Ascending aorta (tissue), 2 donors: Measurements from ENCODE around the gene CFAP65. TPM values are rescaled to one million over a fixed set of nuclear protein-coding genes. Genes with fewer than 3 reads are reported as not detected.

ENCODE experiments used
- DNase-seq, 2 donors: peaks; one replicate each; pipeline ENCODE4 v3.0.0-alpha.2; 2019; ENCODE audit warnings: low spot score in 2 of 2
- H3K27ac ChIP-seq, 2 donors: fragments of 200-600 bp; sonication (generic); one replicate each; pipeline ENCODE4 v1.5.1; 2016 to 2017; ENCODE audit warnings: mild to moderate bottlenecking in 1 of 2
- H3K27me3 ChIP-seq: fragments of 200-600 bp; sonication (generic); one replicate; pipeline ENCODE4 v1.5.1; 2017
- H3K36me3 ChIP-seq, 2 donors: fragments of 200-600 bp; sonication (generic); one replicate each; pipeline ENCODE4 v1.5.1; 2016
- H3K4me1 ChIP-seq, 2 donors: fragments of 200-600 bp; sonication (generic); one replicate each; pipeline ENCODE4 v1.5.1; 2016 to 2017; ENCODE audit warnings: mild to moderate bottlenecking in 1 of 2
- H3K4me3 ChIP-seq, 2 donors: fragments of 200-600 bp; sonication (generic); one replicate each; pipeline ENCODE4 v1.5.1; 2016 to 2017; ENCODE audit warnings: mild to moderate bottlenecking in 1 of 2
- H3K9me3 ChIP-seq, 2 donors: fragments of 200-600 bp; sonication (generic); one replicate each; pipeline ENCODE4 v1.5.1; 2016
- intact Hi-C: fragments of 100-400 bp; cut with DNase I; formaldehyde crosslinking; loops from one replicate; pipeline ENCODE4 v1.15.1; 2023
- total RNA-seq: library from RNA; depleted of rRNA; stranded (reverse); fragments of >200 nt; gene quantifications from one replicate; pipeline ENCODE4 v1.1.0, GENCODE V29; 2016
- TF ChIP-seq, protein P1 (sequence below), 3 experiments: fragments of 200-600 bp in 2 of 3; fragments of 450-650 bp in 1 of 3; sonication (generic) in 2 of 3; IDR thresholded peaks; one replicate each; pipeline ENCODE4 v1.5.1; 2016 to 2019; ENCODE audit warnings: antibody characterized with exemption in 3 of 3, mild to moderate bottlenecking in 1 of 3, moderate library complexity in 1 of 3

Gene CFAP65
- total RNA-seq, 1 donor from 2014 or later: not detected

DNA sequence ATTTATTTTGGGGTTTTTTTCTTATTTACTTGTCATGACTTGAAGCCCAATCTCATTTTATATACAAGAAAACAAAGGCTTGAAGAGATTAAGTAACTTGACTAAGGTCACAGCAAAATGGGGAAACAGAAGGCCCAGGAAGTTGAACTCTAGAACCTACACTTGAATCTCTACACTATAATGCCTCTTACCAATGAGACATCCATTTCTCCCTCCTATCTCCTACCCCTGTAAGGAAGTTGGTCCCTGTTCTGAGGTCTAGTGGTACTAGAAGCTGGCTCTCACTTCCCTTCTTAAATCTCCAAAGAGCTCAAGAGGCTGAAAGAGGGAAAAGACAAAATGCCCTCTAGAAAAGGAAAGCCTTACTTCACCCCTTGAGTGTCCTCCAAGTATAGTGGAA, 44.9 kb upstream of the CFAP65 start:
- no peaks in the 10 kb centered on the region for H3K4me1 ChIP-seq
- no peak overlapping the region for H3K4me3 ChIP-seq
- no peaks in the 10 kb centered on the region for H3K36me3 ChIP-seq
- H3K9me3 ChIP-seq: no peaks in the 10 kb centered on the region
- H3K27me3 ChIP-seq: no peaks in the 10 kb centered on the region
- no peak overlapping the region for H3K27ac ChIP-seq
- DNase-seq: no peak
- TF ChIP-seq, protein P1, sequence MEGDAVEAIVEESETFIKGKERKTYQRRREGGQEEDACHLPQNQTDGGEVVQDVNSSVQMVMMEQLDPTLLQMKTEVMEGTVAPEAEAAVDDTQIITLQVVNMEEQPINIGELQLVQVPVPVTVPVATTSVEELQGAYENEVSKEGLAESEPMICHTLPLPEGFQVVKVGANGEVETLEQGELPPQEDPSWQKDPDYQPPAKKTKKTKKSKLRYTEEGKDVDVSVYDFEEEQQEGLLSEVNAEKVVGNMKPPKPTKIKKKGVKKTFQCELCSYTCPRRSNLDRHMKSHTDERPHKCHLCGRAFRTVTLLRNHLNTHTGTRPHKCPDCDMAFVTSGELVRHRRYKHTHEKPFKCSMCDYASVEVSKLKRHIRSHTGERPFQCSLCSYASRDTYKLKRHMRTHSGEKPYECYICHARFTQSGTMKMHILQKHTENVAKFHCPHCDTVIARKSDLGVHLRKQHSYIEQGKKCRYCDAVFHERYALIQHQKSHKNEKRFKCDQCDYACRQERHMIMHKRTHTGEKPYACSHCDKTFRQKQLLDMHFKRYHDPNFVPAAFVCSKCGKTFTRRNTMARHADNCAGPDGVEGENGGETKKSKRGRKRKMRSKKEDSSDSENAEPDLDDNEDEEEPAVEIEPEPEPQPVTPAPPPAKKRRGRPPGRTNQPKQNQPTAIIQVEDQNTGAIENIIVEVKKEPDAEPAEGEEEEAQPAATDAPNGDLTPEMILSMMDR (IDR thresholded peaks at IDR 0.05): no peak
- intact Hi-C loops: no loop called here

DNA sequence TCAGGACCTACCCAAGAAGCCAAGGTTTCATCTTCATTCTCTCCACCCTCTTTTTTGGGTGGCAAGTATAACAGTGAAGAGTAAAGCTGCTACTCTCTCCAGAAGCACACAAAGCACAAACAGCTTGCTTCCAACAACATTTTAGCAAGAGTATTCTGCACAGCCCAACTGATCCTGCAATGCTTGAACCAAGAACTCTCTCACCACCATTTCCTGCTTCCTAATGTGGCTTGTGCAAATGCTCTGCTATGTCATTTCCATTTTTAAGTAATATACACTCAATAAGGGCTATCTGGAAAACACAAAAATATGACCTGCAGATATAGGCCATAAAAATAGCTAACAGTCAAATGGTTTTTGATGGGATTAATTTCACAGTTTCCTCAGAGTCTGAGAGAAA, 43.5 kb upstream of the CFAP65 start:
- Histone ChIP-seq H3K27ac (no peak overlapping the region), H3K9me3 (no peaks in the 10 kb centered on the region), H3K27me3 (no peaks in the 10 kb centered on the region), H3K4me1 (no peaks in the 10 kb centered on the region), H3K36me3 (no peaks in the 10 kb centered on the region), H3K4me3 (no peak overlapping the region)
- TF ChIP-seq, protein P1 (IDR thresholded peaks at IDR 0.05): no peak
- no peak for DNase-seq
- intact Hi-C loops: no loop called here

DNA sequence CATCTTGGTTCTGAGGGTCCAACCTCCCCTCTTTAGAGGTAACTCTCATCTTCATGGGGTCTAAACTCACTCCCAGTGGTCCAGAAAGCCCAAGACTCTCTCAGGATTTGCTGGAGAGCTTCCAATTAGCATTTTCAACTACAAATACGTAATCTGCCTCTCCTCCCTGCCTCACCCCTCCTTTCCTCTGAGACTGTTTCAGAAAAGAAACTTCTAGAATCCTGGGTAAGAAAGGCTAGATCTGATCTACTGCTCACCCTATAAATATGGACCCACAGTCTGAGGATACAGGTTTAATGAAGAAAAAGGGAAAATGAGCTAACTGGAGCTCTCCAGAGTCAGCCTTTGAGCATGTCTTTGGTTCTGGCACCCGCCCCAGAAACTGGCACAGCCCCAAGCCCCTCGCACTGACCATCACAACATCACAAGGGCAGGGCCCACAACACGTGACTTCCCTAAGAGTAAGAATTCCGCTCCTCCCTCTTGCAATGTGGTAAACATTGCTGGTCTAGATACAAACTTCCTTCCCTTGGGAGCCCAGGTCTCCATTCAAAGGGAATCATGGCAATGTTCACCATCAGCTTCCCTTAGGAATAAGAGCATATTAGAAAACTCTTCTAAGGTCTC, 41.1 kb upstream of the CFAP65 start:
- DNase-seq: no peak
- TF ChIP-seq, protein P1 (IDR thresholded peaks at IDR 0.05): no peak
- peaks cover 2 to 5% of the 10 kb centered on the region in 2 donors for H3K36me3 ChIP-seq
- no peak overlapping the region for H3K27ac ChIP-seq
- H3K4me3 ChIP-seq: no peak overlapping the region
- H3K27me3 ChIP-seq: no peaks in the 10 kb centered on the region
- intact Hi-C loops: no loop called here
- no peaks in the 10 kb centered on the region for H3K4me1 ChIP-seq
- no peaks in the 10 kb centered on the region for H3K9me3 ChIP-seq

DNA sequence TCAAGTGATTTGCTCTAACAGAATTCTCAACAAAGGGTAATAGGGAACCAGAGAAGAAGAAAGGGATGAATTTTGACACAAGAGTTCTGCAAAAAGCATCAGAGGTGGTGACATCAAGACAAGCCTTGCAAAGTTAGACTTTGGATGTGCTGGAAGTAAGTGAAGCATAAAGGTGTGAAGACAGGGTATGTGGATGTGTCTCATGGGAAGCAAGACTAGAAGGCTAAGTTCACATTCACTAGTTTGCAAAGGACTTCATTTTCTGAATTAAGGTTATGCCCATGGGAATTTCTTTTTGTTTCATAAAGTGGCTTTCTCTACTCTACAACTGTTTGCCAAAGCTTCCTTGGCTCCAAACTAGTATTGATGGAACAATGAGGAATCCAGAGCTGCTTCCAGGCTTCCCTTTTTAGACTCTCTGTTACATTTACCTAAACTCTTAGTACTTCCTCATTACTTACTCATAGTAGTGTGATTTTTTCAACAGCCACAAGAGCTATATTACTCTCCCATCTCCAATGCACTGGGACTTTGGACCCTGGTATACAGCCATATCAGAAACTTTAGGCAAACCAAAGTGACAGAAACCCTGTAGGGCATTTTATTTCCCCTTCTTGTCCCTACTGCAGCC, 40.5 kb upstream of the CFAP65 start:
- no peak overlapping the region for H3K4me3 ChIP-seq
- H3K9me3 ChIP-seq: no peaks in the 10 kb centered on the region
- H3K36me3 ChIP-seq: peaks cover 8 to 9% of the 10 kb centered on the region in 2 donors
- TF ChIP-seq, protein P1 (IDR thresholded peaks at IDR 0.05): no peak
- H3K27me3 ChIP-seq: no peaks in the 10 kb centered on the region
- DNase-seq: no peak
- no peaks in the 10 kb centered on the region for H3K4me1 ChIP-seq
- intact Hi-C loops: no loop called here
- H3K27ac ChIP-seq: no peak overlapping the region

DNA sequence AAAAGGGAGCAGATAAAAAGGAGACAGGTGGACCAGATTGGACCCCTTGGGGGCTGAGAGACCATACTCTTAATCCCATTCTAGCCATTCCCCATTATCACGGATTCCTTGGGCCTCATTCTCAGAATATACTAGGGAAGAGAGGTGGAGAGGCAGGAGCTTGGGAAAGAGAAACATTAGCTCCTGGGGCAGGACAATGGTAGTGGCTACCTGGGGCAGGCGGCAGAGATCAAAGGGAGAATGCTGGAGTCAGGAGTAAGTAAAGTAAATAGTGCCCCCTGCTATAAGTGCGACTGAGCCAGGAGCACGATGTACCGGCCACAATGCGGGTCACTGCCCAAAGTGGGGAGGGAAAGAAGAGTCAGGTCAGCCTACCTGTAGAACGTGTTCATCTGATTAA, 39.8 kb upstream of the CFAP65 start:
- TF ChIP-seq, protein P1 (IDR thresholded peaks at IDR 0.05): no peak
- no peaks in the 10 kb centered on the region for H3K27me3 ChIP-seq

More for the DNA sequence above, 39.8 kb upstream of the CFAP65 start:
- no peak overlapping the region for H3K4me3 ChIP-seq
- H3K9me3 ChIP-seq: no peaks in the 10 kb centered on the region
- H3K27ac ChIP-seq: no peak overlapping the region
- peaks cover 9 to 14% of the 10 kb centered on the region in 2 donors for H3K36me3 ChIP-seq
- DNase-seq: no peak
- intact Hi-C loops: no loop called here
- no peaks in the 10 kb centered on the region for H3K4me1 ChIP-seq
